SW 1271 (cell line): ENCODE measurements around the gene DICER1.
"Not testable (repeated sequence)": the region's sequence is repeated elsewhere in the genome, so short reads cannot be mapped to it uniquely, and the experiment has no call there.

Experiments
- DNase-seq, 2 experiments: peaks; one replicate each; lab custom pipeline; 2025; lab: John Stamatoyannopoulos, UW

The DICER1 gene

DNA sequence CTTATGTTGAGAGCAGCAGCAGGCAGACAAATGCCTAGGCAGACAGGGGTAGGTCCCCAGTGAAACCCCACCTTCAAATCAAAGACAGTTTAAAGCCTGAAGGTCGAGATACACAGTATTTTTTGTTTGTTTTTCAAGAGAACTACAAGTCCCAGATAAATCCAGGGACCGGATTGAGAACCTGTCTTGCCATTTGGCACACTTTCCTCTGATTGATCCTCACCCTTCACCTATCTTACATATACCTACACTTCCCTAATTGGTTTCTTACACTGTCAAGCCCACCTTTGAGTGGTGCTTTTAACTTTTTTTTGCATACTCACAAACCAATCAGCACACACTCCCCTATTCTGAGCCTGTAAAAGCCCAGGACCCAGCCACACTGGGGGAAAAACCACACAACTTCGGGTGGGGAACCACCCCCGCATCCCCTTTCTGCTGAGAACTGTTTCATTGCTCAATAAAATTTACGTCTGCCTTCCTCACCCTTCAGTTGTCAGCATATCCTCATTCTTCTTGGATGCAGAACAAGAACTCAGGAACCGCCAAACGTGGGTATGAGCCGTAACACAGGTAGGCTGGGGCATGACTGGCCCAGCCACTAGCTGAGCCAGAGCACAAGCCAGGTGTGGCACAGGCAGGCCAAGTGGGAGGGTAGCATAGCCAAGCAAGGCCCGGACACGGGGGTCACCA, 11.1 kb downstream of the DICER1 start:
- no peak for DNase-seq

DNA sequence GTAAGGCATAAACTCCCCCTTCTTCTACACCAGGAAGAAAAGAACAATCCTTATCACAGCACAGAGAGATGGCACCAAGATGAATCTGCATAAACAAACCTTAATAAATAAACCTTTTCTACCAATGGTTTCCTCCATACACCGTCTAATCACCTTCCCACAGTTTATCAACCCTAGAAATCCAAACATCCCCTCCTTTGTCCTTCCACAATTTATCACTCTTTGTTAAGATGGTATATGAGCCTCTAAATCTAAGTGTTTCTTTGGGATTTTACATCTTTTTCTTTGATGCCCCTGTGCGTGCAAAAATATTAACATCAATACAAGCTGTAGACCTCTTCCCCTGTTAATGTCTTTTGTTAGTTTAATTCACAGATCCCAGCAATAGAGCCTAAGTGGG, 12.5 kb downstream of the DICER1 start:
- DNase-seq: no peak

DNA sequence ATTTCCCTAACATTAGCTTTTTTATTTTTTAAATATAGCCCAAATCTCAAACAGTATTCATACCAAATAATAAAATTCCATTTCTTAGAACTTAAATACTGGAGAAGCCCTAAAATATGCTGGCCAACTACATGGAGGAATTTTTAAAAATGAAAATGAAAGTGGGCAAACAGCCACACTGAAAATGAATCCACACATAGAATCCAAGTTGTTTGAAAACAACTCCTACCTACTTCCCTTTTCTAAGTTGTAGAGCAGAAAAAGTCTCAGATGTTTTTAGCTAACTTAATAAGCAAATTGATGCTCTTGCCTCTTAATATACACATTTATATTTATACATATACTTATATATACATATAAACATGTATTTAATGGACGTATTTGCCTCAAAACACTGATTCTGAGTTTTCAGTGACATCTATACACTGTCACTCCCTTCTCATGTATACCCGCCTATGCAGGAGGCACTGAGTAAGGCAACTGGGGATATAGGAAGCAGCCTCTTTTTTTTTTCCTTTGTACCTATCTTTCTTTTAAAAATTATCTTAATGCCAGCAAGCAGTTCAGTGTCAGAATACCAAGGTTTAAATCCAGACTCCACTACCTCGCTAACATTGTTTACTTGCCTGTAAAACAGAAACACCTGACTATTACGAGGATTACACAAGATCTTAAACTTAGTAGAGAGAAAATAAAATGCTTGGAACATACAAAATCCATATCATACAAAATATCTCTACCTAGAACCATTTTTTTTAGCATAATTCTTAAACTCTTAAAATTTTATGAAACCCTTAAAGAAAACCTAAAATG, 13.3 kb downstream of the DICER1 start:
- DNase-seq: no peak

DNA sequence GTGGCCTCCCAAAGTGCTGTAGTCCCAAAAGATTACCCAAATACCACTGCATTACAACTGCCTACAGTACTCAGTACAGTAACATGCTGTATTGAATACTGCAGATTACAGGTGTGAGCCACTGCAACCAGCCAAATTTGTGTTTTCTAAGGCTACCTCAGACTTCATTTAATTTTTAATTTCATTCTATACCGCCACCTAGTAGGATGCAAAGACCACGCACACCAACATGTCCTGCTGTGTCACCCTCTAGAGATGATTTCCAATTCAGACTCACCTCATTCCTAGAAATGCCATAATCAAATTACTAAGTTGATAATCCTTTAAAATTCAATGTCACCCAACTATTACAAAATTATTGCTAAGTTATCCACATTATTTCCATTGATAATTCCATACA, 15.1 kb downstream of the DICER1 start:
- no peak for DNase-seq

DNA sequence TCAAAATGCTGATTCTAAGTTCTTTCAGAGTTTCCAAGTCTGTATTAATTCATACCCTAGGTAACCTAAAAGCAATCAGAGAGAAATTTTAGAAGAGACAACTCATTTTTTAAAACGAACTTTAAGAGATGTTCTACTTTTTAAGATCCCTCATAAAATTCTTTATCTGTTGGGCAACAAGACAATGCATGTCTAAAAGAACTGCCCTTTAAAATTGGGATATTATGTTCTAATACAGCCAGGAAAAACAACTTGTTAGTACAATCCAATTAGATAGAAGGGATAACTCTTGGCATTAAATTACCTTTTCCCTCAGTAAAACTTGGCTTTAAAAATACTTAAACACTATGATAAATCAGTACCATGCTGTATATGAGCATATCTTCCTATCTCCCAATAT, 15.6 kb downstream of the DICER1 start:
- no peak for DNase-seq

DNA sequence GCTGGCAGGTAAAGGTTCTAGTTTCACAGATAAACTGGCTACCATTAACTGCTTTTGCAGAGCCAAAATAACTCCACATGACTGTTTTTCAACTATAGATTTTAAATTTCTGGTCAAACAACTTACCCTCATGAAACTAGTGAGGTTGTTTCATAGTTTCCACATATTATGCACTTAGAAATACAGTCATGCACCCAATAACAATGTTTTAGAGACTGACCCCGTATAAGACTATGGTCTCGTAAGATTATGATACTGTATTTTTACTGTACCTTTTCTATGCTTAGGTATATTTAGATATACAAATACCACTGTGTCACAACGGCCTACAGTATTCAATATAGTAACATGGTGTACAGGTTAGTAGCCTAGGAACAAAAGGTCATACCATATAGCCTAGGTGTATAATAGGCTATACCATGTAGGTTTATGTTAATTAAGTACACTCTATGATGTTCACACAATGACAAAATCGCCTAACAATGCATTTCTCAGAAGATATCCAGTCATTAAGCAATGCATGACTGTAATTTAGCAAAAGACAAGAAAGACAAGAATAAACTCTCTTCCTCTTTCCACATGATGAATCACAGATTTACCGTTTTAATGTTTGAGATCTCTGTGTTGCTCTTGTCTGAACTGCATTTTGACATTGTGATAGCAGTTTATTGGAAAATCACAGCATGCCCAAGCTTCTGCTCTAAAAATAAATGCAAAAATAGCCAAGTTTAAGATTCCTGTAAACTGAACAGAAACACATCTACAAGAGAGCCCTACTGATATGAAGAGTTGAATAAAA, 17.1 kb downstream of the DICER1 start:
- no peak for DNase-seq

DNA sequence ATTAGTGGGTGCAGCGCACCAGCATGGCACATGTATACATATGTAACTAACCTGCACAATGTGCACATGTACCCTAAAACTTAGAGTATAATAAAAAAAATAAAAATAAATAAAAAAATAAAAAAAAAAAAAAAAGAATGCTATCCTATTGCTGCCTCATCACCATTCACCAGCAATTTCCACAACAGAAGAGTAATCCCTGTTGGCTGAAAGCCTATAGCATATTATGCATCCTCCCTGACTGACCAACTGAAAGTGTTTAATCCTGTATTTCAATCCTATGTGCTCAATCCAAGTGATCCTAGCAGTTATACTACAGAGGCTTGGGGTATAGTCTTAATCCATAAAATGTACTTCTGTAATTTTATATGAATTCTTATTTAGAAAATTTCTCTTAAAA, 18.5 kb downstream of the DICER1 start:
- DNase-seq: no peak

DNA sequence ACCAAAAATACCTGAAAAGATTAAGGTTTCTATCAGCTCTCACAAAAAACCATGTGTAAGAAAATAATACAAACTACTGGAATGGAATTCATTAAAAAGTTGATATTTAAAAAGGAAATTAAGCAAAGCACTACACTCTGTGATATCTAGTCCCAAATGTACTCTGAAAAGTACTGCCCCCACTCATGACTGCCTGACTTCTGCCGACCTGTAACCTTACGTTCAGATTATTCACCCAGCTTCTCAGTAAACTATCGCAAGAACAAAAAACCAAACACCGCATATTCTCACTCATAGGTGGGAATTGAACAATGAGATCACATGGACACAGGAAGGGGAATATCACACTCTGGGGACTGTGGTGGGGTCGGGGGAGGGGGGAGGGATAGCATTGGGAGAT, 18.9 kb downstream of the DICER1 start:
- not testable (repeated sequence) for DNase-seq

DNA sequence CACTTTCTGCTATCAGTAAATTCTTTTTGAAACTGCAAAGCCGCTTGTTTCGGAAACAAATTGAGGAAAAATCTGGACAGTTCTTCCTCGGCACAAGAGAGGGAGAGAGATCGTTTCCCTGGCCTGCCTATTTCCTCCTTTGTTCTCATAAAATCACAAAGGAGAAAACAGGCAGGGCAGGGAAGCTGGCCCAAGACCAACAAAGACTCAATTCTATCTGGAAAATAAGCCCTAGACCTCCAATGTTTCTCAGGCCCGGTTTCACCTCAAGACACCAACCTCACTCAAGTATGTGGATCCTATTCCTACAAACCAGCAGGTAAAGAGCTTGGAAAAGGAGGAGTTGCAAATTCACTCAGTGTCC, 19.5 kb downstream of the DICER1 start:
- no peak for DNase-seq

DNA sequence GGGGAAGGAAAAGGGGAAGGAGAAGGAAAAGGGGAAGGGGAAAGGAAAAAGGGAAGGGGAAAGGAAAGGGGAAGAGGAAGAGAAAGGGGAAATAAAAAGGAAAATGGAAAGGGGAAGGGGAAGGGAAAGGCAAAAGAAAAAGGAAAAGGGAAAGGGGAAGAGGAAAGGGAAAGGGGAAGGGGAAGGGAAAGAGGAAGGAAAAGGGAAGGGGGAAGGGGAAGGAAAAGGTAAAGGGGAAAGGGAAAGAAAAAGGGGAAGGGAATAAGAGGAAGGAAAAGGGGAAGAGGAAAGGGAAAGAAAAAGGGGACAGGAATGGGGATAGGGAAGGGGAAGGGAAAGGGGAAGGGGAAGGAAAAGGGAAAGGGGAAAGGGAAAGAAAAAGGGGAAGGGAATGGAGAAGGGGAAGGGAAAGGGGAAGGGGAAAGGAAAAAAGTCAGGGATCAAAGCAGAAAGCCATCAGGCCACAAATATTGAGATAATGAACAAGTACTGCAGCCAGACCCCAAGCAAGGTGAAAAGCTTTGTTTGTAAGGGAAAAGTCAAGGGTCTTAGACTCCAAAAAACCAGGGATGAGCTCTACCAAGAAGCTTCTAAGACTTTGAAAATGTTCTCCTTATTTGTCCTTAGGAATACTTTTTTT, 20.0 kb downstream of the DICER1 start:
- no peak for DNase-seq

DNA sequence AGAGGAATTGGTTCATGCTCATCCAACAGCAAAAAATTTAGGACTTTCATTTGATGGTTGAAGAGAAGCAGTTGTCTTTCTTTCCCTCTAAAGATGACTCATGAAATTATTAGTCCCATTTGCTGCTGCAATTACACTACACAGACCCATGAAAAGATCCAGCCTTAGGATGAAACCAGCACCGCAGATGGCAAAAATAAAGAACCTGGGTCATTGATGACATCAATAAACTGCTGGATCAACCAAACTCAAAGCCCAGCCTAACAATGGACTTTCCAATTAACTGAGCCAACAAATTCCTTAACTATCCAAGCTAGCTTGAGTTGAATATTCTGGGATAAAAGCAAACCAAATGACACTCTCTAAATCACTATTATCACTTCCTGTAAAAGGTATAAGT, 20.7 kb downstream of the DICER1 start:
- DNase-seq: no peak

DNA sequence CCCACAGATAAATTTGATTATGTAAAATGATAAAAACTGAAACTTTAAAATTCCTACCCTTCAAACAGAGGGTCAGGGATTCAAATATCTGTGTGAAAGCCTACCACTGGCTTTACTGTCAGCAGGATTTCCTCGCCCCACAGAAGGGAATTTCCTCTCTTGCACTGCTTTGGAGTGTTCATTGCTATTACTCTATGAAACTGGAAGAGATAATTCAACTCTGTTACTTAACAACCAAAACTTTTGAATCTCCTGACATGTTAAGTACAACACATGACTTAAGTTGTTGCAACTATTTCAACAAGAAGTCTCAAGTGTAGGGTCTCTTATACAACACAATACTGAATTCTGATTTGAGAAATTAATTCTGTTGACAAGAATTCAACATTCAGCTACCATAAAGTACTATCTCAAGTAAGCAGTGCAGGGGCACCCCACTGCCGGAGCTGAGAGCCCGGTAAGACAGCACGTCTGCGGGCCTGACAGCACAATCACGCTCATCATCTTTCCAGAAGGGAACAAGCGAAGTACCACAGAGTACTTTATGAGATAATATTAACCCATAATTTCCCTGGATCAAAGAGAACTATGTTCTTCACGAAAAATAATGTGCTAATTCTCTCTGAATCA, 22.9 kb downstream of the DICER1 start:
- DNase-seq: no peak

DNA sequence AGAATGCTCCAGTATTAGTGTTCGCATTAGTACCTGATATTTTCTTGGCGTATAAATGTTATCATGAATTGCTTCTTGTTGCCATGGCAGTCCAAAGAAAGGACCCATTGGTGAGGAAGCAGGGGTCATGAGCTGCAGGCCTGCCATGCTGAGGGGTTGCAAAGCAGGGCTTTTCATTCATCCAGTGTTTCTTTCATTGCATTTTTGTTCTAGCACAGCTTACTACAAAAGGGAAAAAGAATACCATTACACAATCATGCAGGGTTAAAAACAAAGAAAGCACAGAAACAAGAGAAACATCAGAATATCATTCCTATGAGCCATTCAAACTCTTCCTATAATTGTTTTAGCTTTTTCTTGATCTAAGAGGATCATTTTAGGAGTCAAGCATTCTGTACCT, 24.0 kb downstream of the DICER1 start:
- no peak for DNase-seq

DNA sequence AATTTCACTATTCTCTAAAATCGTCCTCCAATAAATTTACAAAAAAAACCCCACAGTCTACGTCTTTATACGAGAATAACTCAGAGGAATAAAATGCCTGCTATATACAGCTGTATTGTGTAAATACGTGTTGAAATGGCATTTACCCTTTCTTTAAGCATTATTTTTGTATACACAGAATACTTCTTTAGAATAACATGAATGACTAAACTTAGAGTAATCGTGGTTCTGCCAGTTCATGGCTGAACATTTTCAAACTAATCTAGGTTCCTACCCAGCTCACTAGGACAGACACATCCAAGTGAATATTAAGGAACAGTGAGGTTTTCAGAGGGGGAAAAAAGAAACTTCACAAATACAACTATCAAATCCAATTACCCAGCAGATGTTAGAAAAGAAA, 24.6 kb downstream of the DICER1 start:
- no peak for DNase-seq

DNA sequence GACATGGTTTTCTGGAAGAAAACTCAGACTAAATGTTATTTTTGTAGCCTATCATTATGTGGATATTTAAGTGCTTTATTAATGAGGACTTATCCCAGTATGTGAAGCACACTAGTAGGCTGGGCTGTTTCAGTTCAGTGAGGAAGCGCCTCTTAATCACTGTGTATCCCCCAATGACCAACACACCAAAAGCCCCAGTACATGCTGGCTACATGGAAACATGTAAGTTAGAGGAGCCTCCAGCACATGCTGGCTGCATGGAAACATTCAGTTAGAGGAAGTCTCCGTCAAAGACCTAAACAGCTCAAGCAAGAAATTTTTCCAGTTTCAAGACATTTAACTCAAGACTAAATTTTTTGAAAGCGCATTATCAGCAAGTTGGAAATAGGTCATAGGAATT, 26.8 kb downstream of the DICER1 start:
- no peak for DNase-seq

DNA sequence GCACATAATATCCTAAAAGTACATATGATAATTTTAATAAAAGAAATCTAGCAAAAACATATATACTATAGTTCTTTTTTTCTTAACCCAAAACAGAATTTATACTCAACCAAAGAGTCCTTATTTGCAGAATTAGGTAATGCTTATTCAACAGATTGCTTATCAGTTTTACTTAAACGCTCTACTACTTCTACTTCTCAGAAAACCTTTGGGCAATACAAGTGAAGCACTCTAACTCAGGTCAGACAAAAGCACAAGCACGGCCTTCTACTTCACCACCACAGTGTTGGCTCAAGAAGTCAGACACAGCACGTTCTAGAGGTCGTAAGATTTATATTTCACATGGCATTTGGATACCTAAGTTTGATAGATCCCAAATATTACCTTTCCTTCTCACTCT, 29.2 kb downstream of the DICER1 start:
- DNase-seq: no peak

DNA sequence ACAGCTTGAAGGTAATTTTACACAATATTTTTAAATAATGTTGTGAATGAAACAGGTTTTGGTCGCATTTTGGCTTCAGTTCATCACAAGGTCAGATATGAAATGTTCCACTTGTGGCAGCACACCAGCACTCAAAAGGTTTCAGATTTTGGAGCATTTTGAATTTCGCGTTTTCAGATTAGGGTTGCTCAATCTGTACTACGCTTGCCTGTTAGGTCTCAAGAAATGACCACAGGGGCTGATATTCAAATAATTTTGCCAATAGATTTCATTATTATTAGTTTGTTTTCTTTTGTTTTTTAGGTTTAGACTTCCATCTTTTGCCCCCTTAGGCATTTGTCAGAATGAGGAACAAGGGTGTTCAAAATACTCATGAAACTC, 29.8 kb downstream of the DICER1 start:
- no peak for DNase-seq

DNA sequence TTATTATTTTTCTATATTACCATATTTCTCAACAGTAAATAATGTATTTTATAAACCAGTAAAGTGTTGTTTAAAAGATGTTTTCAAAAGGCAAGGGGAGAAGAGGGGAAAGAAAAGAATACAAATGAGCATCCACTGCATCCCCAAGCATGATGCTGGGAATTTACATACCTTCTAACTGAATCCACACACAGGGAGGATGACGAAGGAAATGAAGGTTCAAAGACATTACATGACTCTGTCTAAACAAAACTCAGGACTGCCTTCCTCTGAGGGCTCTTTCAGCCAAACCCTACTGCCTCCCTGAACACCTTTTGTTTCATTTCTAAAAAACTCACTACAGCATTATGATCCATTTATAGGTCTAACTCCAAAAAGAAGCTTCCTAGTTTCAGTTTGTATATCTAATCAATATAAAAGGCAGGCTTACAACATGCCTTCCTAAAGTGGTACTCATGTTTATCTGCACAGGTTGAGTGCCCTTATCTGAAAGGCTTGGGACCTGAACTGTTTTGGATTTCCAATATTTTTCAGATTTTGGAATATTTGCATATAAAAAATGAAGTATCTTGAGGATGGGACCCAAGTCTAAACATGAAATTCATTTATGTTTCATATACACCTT, 30.3 kb downstream of the DICER1 start:
- no peak for DNase-seq

DNA sequence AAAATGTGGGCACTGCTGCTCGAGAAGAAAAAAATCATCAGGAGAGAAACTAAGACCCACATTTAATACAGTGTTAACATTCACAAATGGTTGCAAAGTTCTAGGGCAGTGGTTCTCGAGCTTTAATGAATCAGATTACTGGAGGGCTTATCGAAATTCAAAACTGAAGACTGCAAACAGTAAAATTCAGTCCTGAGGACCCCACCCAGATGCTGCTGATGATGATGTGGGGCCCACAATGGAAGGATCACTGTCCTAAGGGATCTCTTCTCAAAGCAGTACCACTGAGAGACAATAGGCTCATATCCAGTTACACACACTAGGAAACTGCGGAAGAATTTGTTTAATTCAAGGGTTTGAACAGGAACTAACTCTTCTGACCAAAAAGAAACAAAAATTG, 31.4 kb downstream of the DICER1 start:
- DNase-seq: no peak

DNA sequence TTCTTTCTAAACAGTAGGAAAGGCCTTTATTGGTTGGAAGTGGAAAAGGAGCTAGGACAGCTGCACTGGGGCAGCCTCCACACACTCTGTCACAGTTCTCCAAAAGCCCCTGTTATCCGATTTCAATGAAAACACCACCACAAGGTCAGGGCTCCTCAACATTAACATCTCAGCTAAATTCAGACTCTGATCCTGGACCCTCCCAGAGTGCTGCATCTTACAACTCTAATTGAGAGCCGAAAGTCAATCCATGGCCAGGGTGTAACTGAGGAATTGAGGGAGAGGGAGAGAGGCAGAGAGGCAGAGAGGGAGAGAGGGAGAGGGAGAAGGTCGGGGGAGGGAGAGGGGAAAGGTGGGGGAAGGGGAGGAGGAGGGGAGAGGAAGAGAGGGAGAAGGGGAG, 32.1 kb downstream of the DICER1 start:
- no peak for DNase-seq

DNA sequence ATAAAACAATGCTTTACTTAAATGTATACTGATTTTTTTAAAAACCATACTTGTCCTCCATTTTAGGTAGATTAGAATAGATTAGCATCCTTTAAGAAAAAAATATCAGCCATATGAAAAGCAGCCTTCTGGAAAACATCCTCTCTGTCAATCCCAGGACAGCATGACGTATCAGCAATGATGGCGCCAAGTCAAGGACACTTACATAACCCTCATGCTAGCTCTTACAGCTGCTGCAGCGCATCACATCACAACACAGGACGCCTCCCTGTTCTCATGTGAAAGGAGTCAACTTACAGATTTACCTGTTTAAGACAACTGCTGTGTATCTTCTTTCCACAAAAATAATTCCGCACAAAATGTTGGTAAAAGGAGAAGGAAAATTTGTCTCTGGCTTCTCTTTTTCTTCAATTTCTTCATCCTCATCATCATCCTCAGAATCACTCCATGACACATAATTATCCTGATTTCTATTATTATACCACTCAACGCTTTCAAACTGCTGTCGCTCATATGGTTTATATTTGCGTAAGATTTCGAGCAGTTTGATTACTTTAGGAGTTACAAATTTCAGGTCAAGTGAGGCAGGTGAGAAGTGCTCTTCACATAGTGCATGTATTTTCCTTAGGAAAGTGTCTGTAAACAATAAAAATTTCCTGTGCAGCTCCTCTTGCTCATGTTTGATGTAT, 33.3 kb downstream of the DICER1 start:
- no peak for DNase-seq
